HG03575 (cell line): ENCODE data around the gene DNAJC6.

Experiments used
- ATAC-seq: cut with Tn5 transposase; IDR thresholded peaks from one replicate; pipeline ENCODE4 v1.9.1; 2021; ENCODE audit not compliant: unreplicated experiment, insufficient number of reproducible peaks, low FRiP score; ENCODE audit errors: extremely low read depth

DNAJC6 gene

DNA sequence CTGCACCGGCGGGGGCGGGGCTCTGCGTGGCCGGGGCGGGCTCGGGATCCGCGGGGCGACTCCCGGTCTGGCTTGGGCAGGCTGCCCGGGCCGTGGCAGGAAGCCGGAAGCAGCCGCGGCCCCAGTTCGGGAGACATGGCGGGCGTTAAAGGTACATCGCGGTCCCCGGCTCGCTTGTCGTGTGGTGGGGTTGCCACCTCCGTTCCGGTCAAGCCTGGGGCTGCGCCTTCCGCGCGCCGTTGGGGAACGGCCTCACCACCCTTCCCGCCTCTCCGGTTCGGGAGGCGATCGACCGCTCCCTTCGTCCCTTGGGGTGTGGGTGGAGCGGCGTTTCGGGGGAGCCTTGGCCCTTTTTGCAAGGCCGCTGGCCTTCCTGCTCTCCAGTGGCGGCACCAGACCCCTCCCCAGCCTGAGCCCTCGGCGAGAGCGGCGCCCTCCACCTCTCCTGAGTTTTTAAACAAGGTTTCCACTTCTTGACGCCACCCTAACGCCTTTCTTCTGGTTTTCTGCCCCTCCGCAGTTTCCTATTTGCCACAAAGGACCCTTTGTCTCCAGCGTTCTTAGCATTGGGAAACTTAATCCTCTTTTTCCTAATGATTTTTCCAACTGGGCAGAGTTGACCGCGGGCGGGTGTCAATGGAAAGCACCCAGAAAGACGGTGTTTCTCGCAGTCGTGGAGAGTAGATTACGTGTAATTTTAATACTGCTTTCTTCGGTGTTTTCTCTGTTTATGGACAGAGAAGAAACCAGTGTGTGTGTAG lies 111.4 kb downstream of the DNAJC6 start, which contains the start of the genes LEPR and LEPROT:
Gene LEPR, plus strand, starts transcription at position 79 of the 761 bp plus-strand sequence. CDS start 144,898 bp downstream, outside the sequence.
Gene LEPROT, plus strand, starts transcription at position 79 of the 761 bp plus-strand sequence. Its CDS starts 57 bp downstream, at position 136.
- ATAC-seq: peak; percentile 12

- ATAC-seq: no peak
These were observed 112.1 kb downstream of the DNAJC6 start for GRCh38 chr1:65421351-65422025.

DNA sequence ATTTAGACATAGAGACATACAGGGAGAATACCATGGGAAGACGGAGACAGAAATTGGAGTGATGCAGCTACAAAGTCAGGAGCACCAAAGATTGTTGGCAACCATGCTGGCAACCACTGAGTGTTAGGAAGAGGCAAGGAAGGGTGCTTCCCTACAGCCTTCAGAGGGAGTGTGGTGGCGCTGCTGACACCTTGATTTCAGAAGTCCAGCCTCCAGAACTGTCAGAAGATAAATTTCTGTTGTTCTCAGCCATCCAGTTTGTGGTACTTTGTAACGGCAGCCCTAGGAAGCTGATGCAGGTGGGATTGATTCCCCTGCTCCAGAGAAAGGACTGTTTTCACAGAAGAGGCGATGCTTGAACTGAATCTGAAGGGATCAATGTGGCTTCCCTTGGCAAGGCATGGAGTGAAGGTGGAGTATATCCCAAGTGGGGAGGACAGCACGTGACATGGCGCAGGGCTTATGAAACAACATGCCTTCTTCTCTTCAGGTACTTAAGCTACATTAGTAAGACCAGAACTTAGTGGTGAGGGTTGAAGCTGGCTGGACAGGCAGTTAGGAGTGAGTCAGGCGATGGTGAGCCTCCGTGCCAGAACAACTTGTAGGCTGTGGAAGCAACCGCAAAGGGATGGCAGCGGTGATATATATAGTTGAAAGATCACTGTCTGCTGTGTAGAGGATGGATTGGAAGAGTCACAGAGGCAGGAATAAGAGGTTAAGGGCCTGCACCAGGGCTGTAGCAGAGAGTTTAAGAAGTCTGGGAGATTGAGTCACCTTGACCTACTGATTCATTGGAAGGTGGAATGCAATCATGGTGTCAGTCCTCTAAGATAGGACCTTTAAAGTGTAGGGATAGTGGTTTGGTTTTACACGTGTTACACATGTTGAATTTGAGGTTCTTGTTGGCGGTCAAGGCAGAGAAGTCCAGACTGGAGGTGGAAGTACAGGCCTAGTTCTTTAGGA lies 113.2 kb downstream of the DNAJC6 start:
- no peak for ATAC-seq

GRCh38 chr1:65423884-65424572 lies 114.7 kb downstream of the DNAJC6 start:
- no peak for ATAC-seq

DNA sequence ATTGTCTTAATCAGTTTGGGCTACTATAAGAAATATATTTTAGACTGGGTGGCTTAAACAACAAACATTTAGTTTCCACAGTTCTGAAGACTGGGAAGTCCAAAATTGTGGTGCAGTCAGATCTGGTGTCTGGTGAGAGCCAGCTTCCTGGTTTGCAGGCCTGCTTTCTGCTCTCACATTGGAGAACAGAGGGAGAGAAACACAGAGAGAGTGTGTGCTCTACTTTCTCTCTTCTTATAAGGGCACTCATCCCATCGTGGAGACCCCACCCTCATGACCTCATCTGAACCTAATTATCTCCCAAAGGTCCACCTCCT lies 115.2 kb downstream of the DNAJC6 start:
- no peak for ATAC-seq

DNA sequence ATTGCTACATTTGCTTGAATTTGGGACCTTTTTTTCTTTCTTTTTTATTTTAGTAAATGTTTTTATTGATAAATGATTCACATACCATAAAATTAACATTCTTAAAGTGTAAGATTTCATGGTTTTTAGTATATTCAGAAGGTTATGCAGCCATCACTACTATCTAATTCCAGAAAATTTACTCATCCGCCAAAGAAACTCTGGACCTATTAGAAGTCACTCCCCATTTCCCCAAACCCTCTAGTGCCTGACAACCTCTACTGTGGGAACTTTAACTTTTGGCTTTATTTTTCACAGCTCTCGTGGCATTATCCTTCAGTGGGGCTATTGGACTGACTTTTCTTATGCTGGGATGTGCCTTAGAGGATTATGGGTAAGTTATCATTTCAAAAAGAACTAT lies 115.7 kb downstream of the DNAJC6 start:
- ATAC-seq: no peak

- no peak for ATAC-seq
These were observed 116.4 kb downstream of the DNAJC6 start for GRCh38 chr1:65425697-65426096.

GRCh38 chr1:65429078-65429477 lies 119.7 kb downstream of the DNAJC6 start:
- ATAC-seq: no peak

GRCh38 chr1:65429806-65430205 lies 120.5 kb downstream of the DNAJC6 start:
- ATAC-seq: no peak

DNA sequence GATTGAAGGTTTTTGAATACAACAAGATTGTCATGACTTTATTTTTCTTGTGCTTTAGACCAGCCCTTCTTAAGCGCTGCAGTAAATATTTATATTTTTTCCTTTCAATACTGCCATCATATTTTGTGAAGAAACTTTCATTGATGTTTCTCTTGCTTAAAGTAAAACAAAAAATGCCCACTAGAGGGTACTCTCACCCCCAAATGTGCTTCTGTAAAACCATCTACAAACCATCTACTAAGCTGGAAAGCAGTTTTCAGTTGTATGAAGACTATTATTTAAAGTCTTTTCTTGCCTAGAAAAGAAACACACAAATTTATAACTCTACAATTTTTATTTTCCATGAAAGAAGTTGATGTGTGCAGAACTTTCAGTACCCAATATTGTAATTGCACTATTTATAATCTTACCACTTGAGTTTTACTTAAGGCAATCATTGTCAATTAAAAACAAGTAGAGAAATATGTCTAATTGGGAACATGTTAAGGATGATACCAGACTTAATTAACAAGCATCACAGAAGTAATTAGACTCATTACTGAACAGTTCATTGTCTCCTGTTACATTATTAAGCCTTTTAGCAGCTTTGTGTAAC lies 121.9 kb downstream of the DNAJC6 start:
- ATAC-seq: no peak

- ATAC-seq: no peak
These were observed 123.6 kb downstream of the DNAJC6 start for GRCh38 chr1:65432918-65433317.

GRCh38 chr1:65434255-65434654 lies 124.9 kb downstream of the DNAJC6 start:
- no peak for ATAC-seq

- ATAC-seq: no peak
These were observed 125.4 kb downstream of the DNAJC6 start for GRCh38 chr1:65434760-65435159.

GRCh38 chr1:65435987-65436386 lies 126.6 kb downstream of the DNAJC6 start:
- no peak for ATAC-seq

GRCh38 chr1:65437616-65438015 lies 128.3 kb downstream of the DNAJC6 start:
- no peak for ATAC-seq

DNA sequence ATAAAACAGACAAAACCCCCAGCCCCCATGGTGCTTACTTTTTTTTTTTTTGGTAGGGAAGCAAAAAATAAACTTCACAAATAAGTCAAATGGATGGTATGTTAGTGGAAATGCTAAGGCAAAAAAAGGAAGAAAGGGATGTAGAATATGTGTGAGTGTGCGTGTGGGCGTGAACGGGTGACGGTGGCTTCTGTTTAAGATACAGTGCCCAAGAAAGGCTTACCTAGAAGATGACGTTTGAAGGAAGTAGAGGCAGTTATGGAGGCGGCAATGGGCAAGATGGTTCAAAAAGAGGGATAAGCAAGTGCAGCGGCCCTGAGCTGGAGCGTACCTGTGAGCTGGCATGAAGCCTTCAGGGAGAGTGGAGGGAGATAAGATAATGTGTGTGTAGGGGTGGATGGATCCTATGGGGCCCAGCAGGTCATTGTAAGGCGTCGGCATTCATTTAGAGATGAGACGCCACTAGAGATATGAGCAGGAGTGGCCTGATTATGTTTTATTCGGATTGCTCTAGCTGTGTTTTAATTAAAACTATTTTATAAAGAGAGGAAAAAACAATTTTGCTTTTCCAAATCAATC lies 131.1 kb downstream of the DNAJC6 start:
- no peak for ATAC-seq

DNA sequence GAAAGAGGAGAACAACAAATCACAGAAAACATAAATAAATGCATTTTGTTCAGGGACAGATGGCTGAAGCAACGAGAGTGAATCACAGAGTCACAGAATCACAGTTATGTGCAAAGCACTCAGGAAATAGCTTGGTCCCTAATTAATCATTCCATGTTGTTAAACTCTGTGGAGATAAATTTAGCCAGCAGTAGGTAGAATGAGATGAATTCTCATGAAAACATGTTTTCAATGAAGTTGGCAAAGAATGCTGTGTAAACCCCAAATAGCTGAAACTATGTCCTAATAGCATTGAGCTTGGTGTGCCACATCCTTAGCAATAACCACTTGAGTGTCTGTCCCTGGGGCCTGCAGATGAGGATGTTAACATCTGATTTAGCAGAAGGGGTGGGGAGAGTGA lies 131.6 kb downstream of the DNAJC6 start:
- ATAC-seq: no peak

DNA sequence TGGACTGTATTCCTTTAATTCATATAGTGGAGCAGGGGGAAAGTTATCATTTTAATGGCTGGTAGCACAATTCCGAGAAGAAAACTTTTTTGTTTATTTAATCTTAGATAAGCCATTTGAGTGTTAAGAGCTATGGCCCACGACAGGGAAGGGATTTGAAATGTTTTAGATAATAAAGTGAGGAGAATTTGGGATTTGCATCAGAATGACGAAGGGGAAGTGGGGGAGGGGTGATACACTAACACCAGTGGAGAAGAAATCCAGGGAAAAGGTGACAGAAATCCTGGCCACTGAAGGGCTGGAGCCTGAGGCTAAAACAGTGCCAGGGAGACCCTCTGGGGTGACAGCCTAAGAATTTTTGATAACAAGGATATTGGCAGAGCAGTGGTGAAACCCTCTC lies 132.1 kb downstream of the DNAJC6 start:
- ATAC-seq: no peak
